DMS153 treated with DMSO at 0.1 percent for 48 hours (cell line): ENCODE measurements around the gene TRAP1.
A peak's percentile ranks its signal among the peaks of the same experiment; 100 is the strongest.
"Not testable (repeated sequence)": the region's sequence is repeated elsewhere in the genome, so short reads cannot be mapped to it uniquely, and the experiment has no call there.

Source experiments
- DNase-seq: peaks from one replicate; lab custom pipeline; 2025; ENCODE audit not compliant: unreplicated experiment; lab: John Stamatoyannopoulos, UW

Gene TRAP1

GRCh38 chr16:3714378-3714777, 2.9 kb downstream of the TRAP1 start:
- not testable (repeated sequence) for DNase-seq

- DNase-seq = no peak
Observed at GRCh38 chr16:3713587-3714242, 3.6 kb downstream of the TRAP1 start.

GRCh38 chr16:3712861-3713372, 4.4 kb downstream of the TRAP1 start:
- DNase-seq = no peak

GRCh38 chr16:3706253-3707012, 10.9 kb downstream of the TRAP1 start:
- no peak for DNase-seq

GRCh38 chr16:3702082-3702481, 15.2 kb downstream of the TRAP1 start:
- DNase-seq = no peak

- DNase-seq = no peak
Observed at GRCh38 chr16:3701531-3701930, 15.8 kb downstream of the TRAP1 start.

- DNase-seq = no peak
Observed at GRCh38 chr16:3698941-3699340, 18.4 kb downstream of the TRAP1 start.

DNA sequence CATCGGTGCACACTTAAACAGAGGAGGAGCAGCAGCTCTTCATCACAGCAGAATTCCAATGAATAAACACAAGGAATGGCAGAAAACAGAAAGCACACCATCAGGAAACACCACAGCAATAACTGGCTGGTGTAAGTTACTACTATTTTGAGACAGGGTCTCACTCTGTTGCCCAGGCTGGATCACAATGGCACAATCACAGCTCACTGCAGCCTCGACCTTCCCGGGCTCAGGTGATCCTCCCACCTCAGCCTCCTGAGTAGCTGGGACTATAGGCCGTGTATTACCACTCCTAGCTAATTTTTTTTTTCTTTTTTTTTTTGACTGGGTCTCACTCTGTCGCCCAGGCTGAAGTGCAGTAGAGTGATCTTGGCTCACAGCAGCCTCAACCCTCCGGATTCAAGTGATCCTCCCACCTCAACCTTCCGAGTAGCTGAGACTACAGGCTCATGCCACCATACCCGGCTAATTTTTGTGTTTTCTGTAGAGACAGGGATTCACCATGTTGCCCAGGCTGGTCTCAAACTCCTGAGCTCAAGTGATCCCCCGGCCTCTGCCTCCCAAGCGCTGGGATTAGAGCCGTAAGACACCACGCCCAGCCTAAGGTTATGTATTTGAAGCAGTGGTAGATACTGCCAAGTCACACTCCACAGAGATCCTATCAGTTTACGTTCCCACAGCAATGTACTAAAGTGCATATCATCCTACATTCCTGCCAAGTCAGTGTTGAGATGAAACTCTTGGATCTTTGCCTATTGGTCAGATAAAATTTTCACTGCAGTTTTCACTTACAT, 20.7 kb downstream of the TRAP1 start:
- DNase-seq = no peak

DNA sequence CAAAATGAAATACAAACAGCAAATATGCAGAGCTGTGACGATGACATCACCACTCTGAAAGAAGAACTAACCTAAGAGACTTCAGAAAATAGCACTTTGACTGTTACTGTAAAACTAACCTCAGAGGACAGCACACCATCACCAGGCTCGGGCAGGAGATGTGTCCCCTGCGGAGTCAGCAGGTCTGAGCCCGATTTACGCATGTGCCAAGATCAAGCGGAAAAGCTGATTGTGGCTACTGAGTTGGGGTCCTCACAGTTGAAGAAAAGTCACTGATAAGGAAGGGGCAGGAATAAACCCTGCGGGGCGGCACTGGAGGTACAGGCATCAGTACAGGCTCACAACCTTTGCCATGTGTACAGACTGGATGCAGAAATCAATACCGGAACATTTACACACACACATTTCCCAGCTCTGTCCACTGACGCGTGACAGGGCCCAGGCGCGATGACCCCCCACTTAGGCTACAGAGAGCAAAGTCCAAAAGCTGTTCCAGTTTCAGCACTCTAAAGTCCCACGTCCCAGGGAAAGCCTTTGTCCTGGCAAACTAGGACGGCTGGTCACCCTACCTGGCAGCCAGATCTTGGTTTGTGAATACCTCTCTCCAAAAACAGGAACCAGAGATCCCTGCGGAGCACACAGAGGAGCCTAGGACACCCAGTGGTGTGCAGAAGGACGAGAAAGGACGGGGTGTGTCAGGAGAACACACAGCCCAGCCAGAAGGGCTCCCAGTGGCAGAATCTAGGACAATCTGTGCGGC, 21.5 kb downstream of the TRAP1 start:
- DNase-seq = no peak

DNA sequence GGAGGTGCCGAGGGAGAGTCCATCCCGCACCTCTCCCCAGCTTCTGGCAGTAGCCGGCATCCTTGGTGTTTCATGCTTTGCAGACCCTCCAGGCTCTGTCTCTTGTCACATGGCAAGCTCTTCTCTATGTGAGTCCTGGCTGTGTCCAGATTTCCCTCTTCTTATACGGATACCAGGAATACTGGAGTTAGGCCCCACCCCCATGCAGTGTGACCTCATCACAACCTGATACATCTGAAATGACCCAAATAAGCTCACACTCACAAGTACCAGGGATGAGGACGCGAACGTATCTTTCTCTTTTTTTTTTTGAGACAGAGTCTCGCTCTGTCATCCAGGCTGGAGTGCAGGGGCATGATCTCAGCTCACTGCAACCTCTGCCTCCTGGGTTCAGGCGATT, 23.3 kb downstream of the TRAP1 start:
- no peak for DNase-seq

GRCh38 chr16:3691761-3692160, 25.6 kb downstream of the TRAP1 start:
- no peak for DNase-seq

GRCh38 chr16:3690980-3691720, 26.2 kb downstream of the TRAP1 start:
- no peak for DNase-seq

DNA sequence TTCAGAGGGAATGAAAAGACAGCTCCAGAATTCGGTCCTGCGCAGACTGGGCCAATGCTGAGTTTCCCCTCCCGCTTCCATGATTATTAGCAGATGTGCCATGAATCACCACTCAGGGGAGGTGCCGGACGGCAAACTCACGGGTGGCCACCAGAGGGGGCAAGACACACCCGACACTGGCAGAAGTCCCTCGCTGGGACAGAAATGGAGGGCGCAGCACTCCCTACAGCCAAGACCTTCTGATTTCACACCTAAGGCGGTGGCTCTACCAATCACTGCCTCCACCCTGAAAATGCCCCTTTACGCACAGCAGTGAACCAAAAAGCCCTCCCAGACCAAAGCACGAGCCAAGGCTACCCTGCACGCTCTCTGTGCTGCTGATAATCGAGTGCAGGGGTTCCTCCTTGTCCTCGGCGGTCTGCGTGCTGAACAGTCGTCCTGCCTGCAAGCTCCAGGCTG, 26.8 kb downstream of the TRAP1 start:
- peak; percentile 43 for DNase-seq

DNA sequence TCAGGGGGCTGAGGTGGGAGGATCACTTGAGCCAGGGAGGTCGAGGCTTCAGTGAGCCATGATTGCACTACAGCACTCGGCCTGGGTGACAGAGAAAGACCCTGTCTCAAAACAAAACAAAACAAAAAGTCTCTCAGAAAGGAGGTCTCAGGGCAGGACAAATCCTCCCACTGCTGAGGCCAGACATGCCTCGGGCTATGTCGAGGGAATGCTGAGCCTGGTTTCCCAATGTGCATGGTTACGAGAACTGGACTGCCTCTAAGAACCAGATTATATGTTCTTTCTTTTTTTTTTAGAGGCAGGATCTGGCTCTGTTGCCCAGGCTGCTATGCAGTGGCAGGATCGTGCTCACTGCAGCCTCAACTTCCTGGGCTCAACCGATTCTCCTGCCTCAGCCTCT, 27.6 kb downstream of the TRAP1 start:
- no peak for DNase-seq

DNA sequence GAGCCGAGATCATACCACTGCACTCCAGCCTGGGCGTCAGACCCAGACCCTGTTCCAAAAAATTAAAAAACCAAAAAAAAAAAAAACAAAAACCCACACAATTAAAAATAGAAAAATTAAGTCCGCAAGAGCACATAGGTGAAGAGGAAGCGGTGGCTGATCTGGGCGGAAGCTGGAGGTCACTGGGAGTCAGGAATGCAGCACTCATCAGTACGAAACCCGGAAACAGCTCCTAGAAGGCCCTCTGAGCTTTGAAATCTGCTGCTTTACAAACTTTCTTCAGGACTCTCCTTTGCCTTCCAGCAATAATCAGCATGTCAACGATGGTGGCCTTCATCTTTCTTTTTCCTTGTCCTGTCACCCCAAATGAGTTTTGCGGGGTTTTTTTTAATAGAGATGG, 29.5 kb downstream of the TRAP1 start:
- DNase-seq = no peak

GRCh38 chr16:3687021-3687420, 30.3 kb downstream of the TRAP1 start:
- no peak for DNase-seq

GRCh38 chr16:3681206-3681605, 36.1 kb downstream of the TRAP1 start:
- DNase-seq = no peak

GRCh38 chr16:3677994-3678393, 39.3 kb downstream of the TRAP1 start:
- DNase-seq = no peak

DNA sequence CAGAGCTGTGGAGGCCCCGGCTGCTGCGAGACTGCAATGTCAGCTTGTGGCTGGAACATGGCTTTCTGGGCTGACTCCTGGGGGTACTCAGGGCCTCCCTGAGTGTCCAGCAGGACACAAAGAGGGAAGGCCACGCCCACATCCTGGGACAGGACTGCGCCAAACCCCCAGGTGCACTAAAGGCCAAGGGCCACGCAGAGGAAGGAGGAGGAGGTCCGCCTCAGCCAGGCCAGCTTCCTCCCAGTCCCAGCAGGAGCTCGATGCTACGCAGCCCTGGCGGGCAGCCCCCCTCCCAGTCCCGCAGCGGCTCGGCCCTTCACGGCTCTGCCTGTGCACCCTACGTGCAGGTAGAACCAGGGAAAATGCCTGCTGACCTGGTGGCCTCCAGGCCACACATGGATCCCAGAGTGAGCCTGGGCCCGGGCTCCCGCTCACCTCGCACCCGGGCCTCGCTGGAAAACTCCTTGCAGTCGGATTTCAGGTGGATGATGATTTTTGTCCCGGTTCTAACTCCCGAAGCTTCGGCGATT, 41.7 kb downstream of the TRAP1 start:
- DNase-seq = no peak
